ENCODE measurements around the gene FTMT.
"Not testable (repeated sequence)": the region's sequence is repeated elsewhere in the genome, so short reads cannot be mapped to it uniquely, and the experiment has no call there.

The FTMT gene

GRCh38 chr5:121851643-121852574 is at the start of gene FTMT:
TSS of gene FTMT (plus strand) at chr5:121851882. CDS start at chr5:121851964, 82 bp downstream.
- FAIRE-seq (no peak), DNase-seq (ENCODE audit: insufficient read length, low spot score) (no peak)

GRCh38 chr5:121805251-121805650 is 46.4 kb upstream of the FTMT start:
- DNase-seq (ENCODE audit: insufficient read length, low spot score); FAIRE-seq: not testable (repeated sequence)

GRCh38 chr5:121805911-121806310 is 45.8 kb upstream of the FTMT start:
- DNase-seq (ENCODE audit: insufficient read length, low spot score) (no peak), FAIRE-seq (no peak)

GRCh38 chr5:121816164-121816563 is 35.5 kb upstream of the FTMT start:
- DNase-seq (ENCODE audit: insufficient read length, low spot score), result no peak
- FAIRE-seq, result no peak

- DNase-seq (ENCODE audit: insufficient read length, low spot score) (no peak), FAIRE-seq (no peak)
Observed at GRCh38 chr5:121819682-121820261, 31.9 kb upstream of the FTMT start.

GRCh38 chr5:121833617-121834016 is 18.1 kb upstream of the FTMT start:
- no peak for FAIRE-seq
- no peak for DNase-seq (ENCODE audit: insufficient read length, low spot score)

- DNase-seq (ENCODE audit: insufficient read length, low spot score) (no peak), FAIRE-seq (no peak)
Observed at GRCh38 chr5:121834021-121834420, 17.7 kb upstream of the FTMT start.

GRCh38 chr5:121841892-121842291 is 9.8 kb upstream of the FTMT start:
- DNase-seq (ENCODE audit: insufficient read length, low spot score) (no peak), FAIRE-seq (no peak)

- DNase-seq (ENCODE audit: insufficient read length, low spot score) (no peak), FAIRE-seq (no peak)
Observed at GRCh38 chr5:121850272-121850671, 1.4 kb upstream of the FTMT start.

- FAIRE-seq (no peak), DNase-seq (ENCODE audit: insufficient read length, low spot score) (no peak)
Observed at GRCh38 chr5:121853850-121854249, 2.2 kb downstream of the FTMT start.

- DNase-seq (ENCODE audit: insufficient read length, low spot score), result no peak
- no peak for FAIRE-seq
Observed at GRCh38 chr5:121862801-121863200, 11.1 kb downstream of the FTMT start.

- FAIRE-seq, result no peak
- DNase-seq (ENCODE audit: insufficient read length, low spot score), result no peak
Observed at GRCh38 chr5:121863753-121864285, 12.1 kb downstream of the FTMT start.

GRCh38 chr5:121867403-121867802 is 15.7 kb downstream of the FTMT start:
- no peak for FAIRE-seq

GRCh38 chr5:121870489-121870888 is 18.8 kb downstream of the FTMT start:
- FAIRE-seq (no peak), DNase-seq (ENCODE audit: insufficient read length, low spot score) (no peak)

More at GRCh38 chr5:121867403-121867802, 15.7 kb downstream of the FTMT start:
- DNase-seq (ENCODE audit: insufficient read length, low spot score), result no peak

GRCh38 chr5:121872856-121873255 is 21.2 kb downstream of the FTMT start:
- DNase-seq (ENCODE audit: insufficient read length, low spot score), result no peak
- FAIRE-seq, result no peak

- no peak for DNase-seq (ENCODE audit: insufficient read length, low spot score)
- no peak for FAIRE-seq
Observed at GRCh38 chr5:121873409-121873808, 21.7 kb downstream of the FTMT start.

- FAIRE-seq, result no peak
Observed at GRCh38 chr5:121885630-121886029, 33.9 kb downstream of the FTMT start.

GRCh38 chr5:121887727-121888126 is 36.0 kb downstream of the FTMT start:
- FAIRE-seq (no peak), DNase-seq (ENCODE audit: insufficient read length, low spot score) (no peak)

More at GRCh38 chr5:121885630-121886029, 33.9 kb downstream of the FTMT start:
- DNase-seq (ENCODE audit: insufficient read length, low spot score), result no peak

GRCh38 chr5:121890297-121890858 is 38.7 kb downstream of the FTMT start:
- FAIRE-seq (no peak), DNase-seq (ENCODE audit: insufficient read length, low spot score) (no peak)

- no peak for FAIRE-seq
- DNase-seq (ENCODE audit: insufficient read length, low spot score), result no peak
Observed at GRCh38 chr5:121897341-121897740, 45.7 kb downstream of the FTMT start.

GRCh38 chr5:121899346-121899745 is 47.7 kb downstream of the FTMT start:
- no peak for FAIRE-seq

More at GRCh38 chr5:121899346-121899745, 47.7 kb downstream of the FTMT start:
- DNase-seq (ENCODE audit: insufficient read length, low spot score), result no peak
